OCI-LY3 (cell line): Measurements from ENCODE around the gene PAX2.

Experiments
- EZH2phosphoT487 ChIP-seq: fragments of 200-600 bp; shearing (Covaris generic); IDR thresholded peaks from 2 replicates; pipeline ENCODE4 v1.6.1; 2018; ENCODE audit warnings: antibody characterized with exemption, mixed run types, low read depth
- TF ChIP-seq, protein P1 (sequence below): fragments of 200-600, 300-600 bp; sonication (generic); IDR thresholded peaks from 2 replicates; pipeline ENCODE4 v1.5.1; 2014; ENCODE audit warnings: antibody characterized with exemption, low read length, low read depth

GRCh38 chr10:100816671-100817070 lies 71.3 kb downstream of the PAX2 start:
- TF ChIP-seq, protein P1, sequence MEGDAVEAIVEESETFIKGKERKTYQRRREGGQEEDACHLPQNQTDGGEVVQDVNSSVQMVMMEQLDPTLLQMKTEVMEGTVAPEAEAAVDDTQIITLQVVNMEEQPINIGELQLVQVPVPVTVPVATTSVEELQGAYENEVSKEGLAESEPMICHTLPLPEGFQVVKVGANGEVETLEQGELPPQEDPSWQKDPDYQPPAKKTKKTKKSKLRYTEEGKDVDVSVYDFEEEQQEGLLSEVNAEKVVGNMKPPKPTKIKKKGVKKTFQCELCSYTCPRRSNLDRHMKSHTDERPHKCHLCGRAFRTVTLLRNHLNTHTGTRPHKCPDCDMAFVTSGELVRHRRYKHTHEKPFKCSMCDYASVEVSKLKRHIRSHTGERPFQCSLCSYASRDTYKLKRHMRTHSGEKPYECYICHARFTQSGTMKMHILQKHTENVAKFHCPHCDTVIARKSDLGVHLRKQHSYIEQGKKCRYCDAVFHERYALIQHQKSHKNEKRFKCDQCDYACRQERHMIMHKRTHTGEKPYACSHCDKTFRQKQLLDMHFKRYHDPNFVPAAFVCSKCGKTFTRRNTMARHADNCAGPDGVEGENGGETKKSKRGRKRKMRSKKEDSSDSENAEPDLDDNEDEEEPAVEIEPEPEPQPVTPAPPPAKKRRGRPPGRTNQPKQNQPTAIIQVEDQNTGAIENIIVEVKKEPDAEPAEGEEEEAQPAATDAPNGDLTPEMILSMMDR: no peak
- no peak for TF ChIP-seq EZH2phosphoT487
